ENCODE results near the gene C10orf88. TPM values are rescaled to one million over a fixed set of nuclear protein-coding genes. Genes with fewer than 3 reads are reported as not detected.

Gene C10orf88
- total and polyA plus RNA-seq, 2 of the 8 experiments (the other 6 are each of a cell fraction or from before 2014, with no cell fraction given) = 3.2 to 11.0 TPM

GRCh38 chr10:122911889-122912484 is 42.0 kb downstream of the C10orf88 start (continued):
- TF ChIP-seq, protein P1, sequence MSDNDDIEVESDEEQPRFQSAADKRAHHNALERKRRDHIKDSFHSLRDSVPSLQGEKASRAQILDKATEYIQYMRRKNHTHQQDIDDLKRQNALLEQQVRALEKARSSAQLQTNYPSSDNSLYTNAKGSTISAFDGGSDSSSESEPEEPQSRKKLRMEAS (IDR thresholded peaks at IDR 0.05) = peak; percentile 77
- TF ChIP-seq CREB1 (IDR thresholded peaks at IDR 0.05) = peak; percentile 56; the same call in 1 of the 2 replicates
- no peak for TF ChIP-seq SIX5 (IDR thresholded peaks at IDR 0.05; ENCODE audit: low read depth, low read length)
- TF ChIP-seq CEBPB (IDR thresholded peaks at IDR 0.05; ENCODE audit: low read depth, low read length) = no peak
- no peak for TF ChIP-seq RBBP5 (IDR thresholded peaks at IDR 0.05; ENCODE audit: borderline replicate concordance, low read depth, low read length)
- no peak for TF ChIP-seq SIRT6 (IDR thresholded peaks at IDR 0.05; ENCODE audit: low read length)
- TF ChIP-seq FOSL1 (IDR thresholded peaks at IDR 0.05; ENCODE audit: insufficient read depth, low read depth, low read length) = no peak
- no peak for TF ChIP-seq YY1 (IDR thresholded peaks at IDR 0.05; ENCODE audit: low read depth, low read length)
- no peak for TF ChIP-seq KDM5A (IDR thresholded peaks at IDR 0.05; ENCODE audit: low read length)
